Heart left ventricle (tissue), 16 donors: ENCODE results near the gene FNDC11. TPM values are rescaled to one million over a fixed set of nuclear protein-coding genes. Genes with fewer than 3 reads are reported as not detected.
A peak's percentile ranks its signal among the peaks of the same experiment; 100 is the strongest.

Experiments used
- ATAC-seq, 4 donors: fragments of 200-7000 bp; cut with Tn5 transposase; one replicate each; pipeline ENCODE4 v1.9.1; 2020 to 2022; ENCODE audit warnings: moderate library complexity in 4 of 4, mild to moderate bottlenecking in 3 of 4, moderate number of reproducible peaks in 1 of 4
- DNase-seq, 5 donors: peaks; one replicate each; pipeline ENCODE4 v3.0.0-alpha.2; 2020
- H3K27ac ChIP-seq, 12 donors: fragments of 200-600 bp; sonication (generic) in 4 of 12; one replicate each; pipeline versions ENCODE4 v1.5.0 to v1.8.0; 2016 to 2022; ENCODE audit warnings: mild to moderate bottlenecking in 2 of 12
- H3K27me3 ChIP-seq, 9 donors: fragments of 200-600 bp; sonication (generic) in 2 of 9; one replicate each; pipeline versions ENCODE4 v1.5.1 to v1.8.0; 2016 to 2022; ENCODE audit warnings: mild to moderate bottlenecking in 3 of 9
- H3K36me3 ChIP-seq, 9 donors: fragments of 200-600 bp; sonication (generic) in 2 of 9; one replicate each; pipeline versions ENCODE4 v1.5.0 to v1.8.0; 2018 to 2022; ENCODE audit warnings: mild to moderate bottlenecking in 2 of 9
- H3K4me1 ChIP-seq, 12 donors: fragments of 200-600 bp; sonication (generic) in 4 of 12; one replicate each; pipeline versions ENCODE4 v1.5.0 to v1.8.0; 2016 to 2022; ENCODE audit warnings: mild to moderate bottlenecking in 3 of 12
- H3K4me3 ChIP-seq, 12 donors: fragments of 200-600 bp; sonication (generic) in 4 of 12; one replicate each; pipeline versions ENCODE4 v1.5.0 to v1.8.0; 2017 to 2022; ENCODE audit warnings: mild to moderate bottlenecking in 9 of 12, moderate library complexity in 4 of 12
- H3K9me3 ChIP-seq, 12 donors: fragments of 200-600 bp; sonication (generic) in 4 of 12; one replicate each; pipeline versions ENCODE4 v1.5.0 to v1.8.0; 2016 to 2022; ENCODE audit warnings: mild to moderate bottlenecking in 1 of 12
- CTCF ChIP-seq, 12 donors: fragments of 200-600 bp; sonication (generic) in 4 of 12; IDR thresholded peaks; one replicate each; pipeline versions ENCODE4 v1.5.0 to v1.8.0; 2018 to 2022; ENCODE audit warnings: antibody characterized with exemption in 12 of 12, mild to moderate bottlenecking in 5 of 12
- POLR2A ChIP-seq, 2 donors: fragments of 450-650 bp; IDR thresholded peaks; one replicate each; pipeline ENCODE4 v1.6.1; 2017; ENCODE audit warnings: antibody characterized with exemption in 2 of 2, mild to moderate bottlenecking in 2 of 2, moderate library complexity in 2 of 2
- WGBS, 4 donors: extraction: QIAGEN DNeasy Blood & Tissue Kit in 2 of 4; methylation state at CpG; one replicate each; pipeline versions ENCODE4 v1.1.5 to v1.1.7; 2013 to 2018; 5-methylcytosine and 5-hydroxymethylcytosine counted together
- intact Hi-C, 10 donors: fragments of 100-400 bp; cut with DNase I; formaldehyde crosslinking; loops; one replicate each; pipeline versions ENCODE4 v1.11.1 to v1.14.2; 2022
- polyA plus RNA-seq, 2 donors: library from polyadenylated mRNA; stranded (reverse); fragments of 200-250 nt; gene quantifications; one replicate each; pipeline ENCODE4 v1.2.3, GENCODE V29; 2013
- total RNA-seq, 9 donors: library from RNA; depleted of rRNA in 2 of 9; stranded (reverse); fragments of >200 nt in 2 of 9; fragmentation: NEBNext Ultra II Directional in 3 of 9; extraction: Animal tissue kit (Norgen Biotek cat#: 25700) in 3 of 9; gene quantifications; one replicate each; pipeline versions ENCODE4 v1.1.0 to v1.2.4, GENCODE V29; 2016 to 2023
- donor health status: ischemic (EF 13 %, LVEDD 7.1; RV severe dilation, severe dysfunction).
- donor health status: healthy with polysubstance abuse.
- donor health status: DM: no; HTN: yes; CAD: no.
- donor health status: DM: no; HTN: no; CAD: no.
- donor health status: ischemic (EF 25% LVEDD 6.9; RV normal size, moderate dysfunction).
- donor health status: ischemic (EF 25% LVEDD 5.7; RV mildly dilated, moderate dysfunction).
- donor health status: healthy.
- donor health status: DM: yes; HTN: yes; CAD: no.
- donor health status: ischemic (EF 35%, LVEDD 5.7; RV mildly dilated, moderate dysfunction).
- donor health status: nonischemic (EF 11% LVEDD 7.7; RV severe dilation, severe dysfunction).
- donor health status: DM: yes; HTN: yes; CAD: no.
- donor health status: PGD.
- donor health status: ischemic (EF 29% LVEDD 5.4; RV normal size, mild dysfunction).
- donor health status: nonischemic (EF 23%, LVEDD 6.1; RV moderate dilation, normal function).

The FNDC11 gene
- total and polyA plus RNA-seq, 11 donors = 0.08 to 0.23 (median 0.17) TPM; not detected in 5

GRCh38 chr20:63576311-63576710 lies 22.4 kb downstream of the FNDC11 start:
- no peak for TF ChIP-seq CTCF (IDR thresholded peaks at IDR 0.05)
- TF ChIP-seq POLR2A (IDR thresholded peaks at IDR 0.05) = no peak
- Histone ChIP-seq H3K27me3 (peaks cover 0 to 20% (median 0%) of the 10 kb centered on the region in 9 donors), H3K4me1 (peaks cover 0 to 36% (median 18%) of the 10 kb centered on the region in 12 donors), H3K36me3 (peaks cover 0 to 13% (median 6%) of the 10 kb centered on the region in 9 donors), H3K27ac (peak overlapping the region in 1 of 12 donors; percentile 61), H3K4me3 (no peak overlapping the region), H3K9me3 (no peaks in the 10 kb centered on the region)
- DNase-seq (no peak), ATAC-seq (no peak)
- 86 to 94% (median 88%) methylated on average over 7 of the region's 7 CpGs for WGBS, 4 donors
- intact Hi-C loops = loop anchor here in 3 of 10 donors (5.0 kb wide), 1 partner anchor 39 kb away; the partner anchor contains the start of gene PTK6 (in 3 of the 3)

- 45 to 66% (median 54%) methylated on average over 13 to 19 of the region's 19 CpGs for WGBS, 4 donors
- H3K27ac ChIP-seq = peak overlapping the region in 3 of 12 donors; percentile 27 to 61 (median 47)
These were observed 23.4 kb downstream of the FNDC11 start for GRCh38 chr20:63577317-63577894.

GRCh38 chr20:63578224-63579016 lies 24.5 kb downstream of the FNDC11 start:
- WGBS, 4 donors = 77 to 84% (median 81%) methylated on average over 20 to 26 of the region's 26 CpGs
- no peaks in the 10 kb centered on the region for H3K36me3 ChIP-seq
- no peaks in the 10 kb centered on the region for H3K9me3 ChIP-seq
- H3K27me3 ChIP-seq = peaks cover 0 to 11% (median 0%) of the 10 kb centered on the region in 9 donors
- H3K4me3 ChIP-seq = no peak overlapping the region
- H3K27ac ChIP-seq = no peak overlapping the region
- TF ChIP-seq POLR2A (IDR thresholded peaks at IDR 0.05) (no peak), CTCF (IDR thresholded peaks at IDR 0.05) (peak in 5 of 12 donors; percentile 12 to 22 (median 20))
- ATAC-seq = no peak
- H3K4me1 ChIP-seq = peaks cover 0 to 21% (median 9%) of the 10 kb centered on the region in 12 donors
- DNase-seq = no peak
- intact Hi-C loops = loop anchor here in 3 of 10 donors (5.0 kb wide), 1 partner anchor 41 kb away; the partner anchor contains the start of gene PTK6 (in 3 of the 3)

More at GRCh38 chr20:63577317-63577894, 23.4 kb downstream of the FNDC11 start:
- Histone ChIP-seq H3K4me1 (peaks cover 0 to 31% (median 16%) of the 10 kb centered on the region in 12 donors), H3K4me3 (no peak overlapping the region), H3K36me3 (peaks cover 0 to 6% (median 4%) of the 10 kb centered on the region in 9 donors), H3K27me3 (peaks cover 0 to 14% (median 0%) of the 10 kb centered on the region in 9 donors), H3K9me3 (no peaks in the 10 kb centered on the region)
- peak in 4 of 5 donors; percentile 78 to 88 (median 84) for DNase-seq
- ATAC-seq = peak; percentile 44 to 78 (median 56)
- TF ChIP-seq POLR2A (IDR thresholded peaks at IDR 0.05) (no peak), CTCF (IDR thresholded peaks at IDR 0.05) (no peak)
- intact Hi-C loops = loop anchor here in 3 of 10 donors (5.0 kb wide), 1 partner anchor 40 kb away; the partner anchor contains the start of gene PTK6 (in 3 of the 3)
